HepG2 (cell line): ENCODE results near the gene FOCAD. TPM values are rescaled to one million over a fixed set of nuclear protein-coding genes. Genes with fewer than 3 reads are reported as not detected.

Source experiments
- AHR ChIP-seq: IDR thresholded peaks from 2 replicates; pipeline ENCODE4 v1.6.1; 2018; ENCODE audit warnings: missing genetic modification reagents, missing compliant biosample characterization
- CBX5 ChIP-seq: sonication (generic); formaldehyde crosslinking; IDR thresholded peaks from 2 replicates; pipeline ENCODE4 v1.4.0; 2020; ENCODE audit warnings: missing genetic modification reagents, borderline replicate concordance
- CC2D1A ChIP-seq: sonication (generic); formaldehyde crosslinking; IDR thresholded peaks from 2 replicates; pipeline ENCODE4 v1.8.1; 2023; ENCODE audit warnings: mild to moderate bottlenecking, missing genetic modification reagents
- GZF1 ChIP-seq: sonication (generic); formaldehyde crosslinking; IDR thresholded peaks from 2 replicates; pipeline ENCODE4 v1.5.1; 2020; ENCODE audit warnings: mild to moderate bottlenecking, missing genetic modification reagents
- HNRNPLL ChIP-seq: fragments of 200-400 bp; formaldehyde crosslinking; IDR thresholded peaks from 2 replicates; pipeline ENCODE4 v1.6.1; 2017; ENCODE audit warnings: mild to moderate bottlenecking, low read depth, low read length; ENCODE audit not compliant: poor library complexity, severe bottlenecking
- JUNB ChIP-seq: sonication (generic); formaldehyde crosslinking; IDR thresholded peaks from 2 replicates; pipeline ENCODE4 v1.8.0; 2022; ENCODE audit warnings: missing genetic modification reagents, mild to moderate bottlenecking, borderline replicate concordance
- MNT ChIP-seq: fragments of 450-650 bp; IDR thresholded peaks from 2 replicates; pipeline ENCODE4 v1.6.1; 2016
- NFRKB ChIP-seq: fragments of 450-650 bp; IDR thresholded peaks from 2 replicates; pipeline ENCODE4 v1.6.1; 2017
- PAF1 ChIP-seq: IDR thresholded peaks from 2 replicates; pipeline ENCODE4 v1.6.1; 2016; ENCODE audit warnings: missing genetic modification reagents, missing compliant biosample characterization
- RAD21 ChIP-seq: fragments of 450-650 bp; formaldehyde crosslinking; IDR thresholded peaks from 2 replicates; pipeline ENCODE4 v1.5.0; 2020; ENCODE audit warnings: mild to moderate bottlenecking
- RCOR2 ChIP-seq: IDR thresholded peaks from 2 replicates; pipeline ENCODE4 v1.6.1; 2016; ENCODE audit warnings: missing biosample characterization, missing genetic modification reagents
- SMAD1 ChIP-seq: sonication (generic); formaldehyde crosslinking; IDR thresholded peaks from 2 replicates; pipeline ENCODE4 v1.4.0; 2020; ENCODE audit warnings: missing genetic modification reagents, low read depth, mild to moderate bottlenecking, borderline replicate concordance
- SRSF1 ChIP-seq: fragments of 200-400 bp; formaldehyde crosslinking; optimal IDR thresholded peaks from 2 replicates; pipeline ENCODE3; 2017; ENCODE audit warnings: mild to moderate bottlenecking, low read depth, low read length, moderate library complexity
- SYNCRIP ChIP-seq: fragments of 200-400 bp; formaldehyde crosslinking; IDR thresholded peaks from 2 replicates; pipeline ENCODE4 v1.6.1; 2018; ENCODE audit warnings: mild to moderate bottlenecking, low read depth, low read length; ENCODE audit not compliant: insufficient read depth
- ZBTB49 ChIP-seq: sonication (generic); formaldehyde crosslinking; IDR thresholded peaks from 2 replicates; pipeline ENCODE4 v1.4.0; 2020; ENCODE audit warnings: missing genetic modification reagents, borderline replicate concordance
- ZNF17 ChIP-seq: sonication (generic); formaldehyde crosslinking; IDR thresholded peaks from 2 replicates; pipeline ENCODE4 v1.5.0; 2020; ENCODE audit warnings: mild to moderate bottlenecking, missing genetic modification reagents
- ZNF34 ChIP-seq: sonication (generic); formaldehyde crosslinking; IDR thresholded peaks from 2 replicates; pipeline ENCODE4 v1.4.0; 2020; ENCODE audit warnings: mild to moderate bottlenecking, missing genetic modification reagents, borderline replicate concordance
- ZNF552 ChIP-seq: sonication (generic); formaldehyde crosslinking; IDR thresholded peaks from 2 replicates; pipeline ENCODE4 v1.9.0; 2022; ENCODE audit warnings: missing genetic modification reagents, mild to moderate bottlenecking, borderline replicate concordance
- ZNF619 ChIP-seq: sonication (generic); formaldehyde crosslinking; IDR thresholded peaks from 2 replicates; pipeline ENCODE4 v1.4.0; 2020; ENCODE audit warnings: mild to moderate bottlenecking, missing genetic modification reagents
- ZNF709 ChIP-seq: sonication (generic); formaldehyde crosslinking; IDR thresholded peaks from 2 replicates; pipeline ENCODE4 v1.5.0; 2020; ENCODE audit warnings: mild to moderate bottlenecking, missing genetic modification reagents
- polyA plus RNA-seq, 8 experiments: library from polyadenylated mRNA; depleted of rRNA in 3 of 8; stranded (reverse) in 7 of 8; unstranded in 1 of 8; fragments of >200 nt; fragmentation: Illumina TruSeq in 4 of 8; extraction: Trizol in 4 of 8; gene quantifications; 2 replicates each; pipeline versions ENCODE4 v1.2.1 to v1.2.3, GENCODE V29; 2011 to 2016; ENCODE audit warnings: low read depth in 4 of 8, missing spikeins in 1 of 8, mixed read lengths in 1 of 8; ENCODE audit not compliant: insufficient read depth in 1 of 8
- total RNA-seq, 5 experiments: library from RNA; depleted of rRNA; stranded (reverse); fragments of >200 nt; fragmentation: Illumina TruSeq; extraction: Trizol; gene quantifications; 2 replicates each; pipeline ENCODE4 v1.2.3, GENCODE V29; 2016; ENCODE audit warnings: low read depth in 1 of 5
- TF ChIP-seq, protein P1 (sequence below): sonication (generic); formaldehyde crosslinking; IDR thresholded peaks from 2 replicates; pipeline ENCODE4 v1.5.0; 2020; ENCODE audit warnings: missing genetic modification reagents
- TF ChIP-seq, protein P2 (sequence below): IDR thresholded peaks from 2 replicates; pipeline ENCODE4 v1.6.1; 2016

FOCAD gene
- total and polyA plus RNA-seq, 2 of the 13 experiments (the other 11 are each of a cell fraction or from before 2014, with no cell fraction given) = 18.0 to 31.1 TPM

GRCh38 chr9:20835377-20836286 is 151.6 kb downstream of the FOCAD start (continued):
- no peak for TF ChIP-seq MNT
- TF ChIP-seq CC2D1A (CRISPR knock-in tag) = no peak
- no peak for TF ChIP-seq ZNF552
- TF ChIP-seq GZF1 (CRISPR knock-in tag) = no peak
- TF ChIP-seq, protein P1, sequence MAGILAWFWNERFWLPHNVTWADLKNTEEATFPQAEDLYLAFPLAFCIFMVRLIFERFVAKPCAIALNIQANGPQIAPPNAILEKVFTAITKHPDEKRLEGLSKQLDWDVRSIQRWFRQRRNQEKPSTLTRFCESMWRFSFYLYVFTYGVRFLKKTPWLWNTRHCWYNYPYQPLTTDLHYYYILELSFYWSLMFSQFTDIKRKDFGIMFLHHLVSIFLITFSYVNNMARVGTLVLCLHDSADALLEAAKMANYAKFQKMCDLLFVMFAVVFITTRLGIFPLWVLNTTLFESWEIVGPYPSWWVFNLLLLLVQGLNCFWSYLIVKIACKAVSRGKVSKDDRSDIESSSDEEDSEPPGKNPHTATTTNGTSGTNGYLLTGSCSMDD (CRISPR knock-in tag) = no peak
- no peak for TF ChIP-seq ZNF619 (CRISPR knock-in tag)
- TF ChIP-seq RAD21 (CRISPR knock-in tag) = no peak
- TF ChIP-seq PAF1 = no peak
- no peak for TF ChIP-seq JUNB (CRISPR knock-in tag)
- no peak for TF ChIP-seq ZBTB49 (CRISPR knock-in tag)
- TF ChIP-seq, protein P2, sequence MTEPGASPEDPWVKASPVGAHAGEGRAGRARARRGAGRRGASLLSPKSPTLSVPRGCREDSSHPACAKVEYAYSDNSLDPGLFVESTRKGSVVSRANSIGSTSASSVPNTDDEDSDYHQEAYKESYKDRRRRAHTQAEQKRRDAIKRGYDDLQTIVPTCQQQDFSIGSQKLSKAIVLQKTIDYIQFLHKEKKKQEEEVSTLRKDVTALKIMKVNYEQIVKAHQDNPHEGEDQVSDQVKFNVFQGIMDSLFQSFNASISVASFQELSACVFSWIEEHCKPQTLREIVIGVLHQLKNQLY (CRISPR knock-in tag) = no peak; the same call in 1 of the 2 replicates
- TF ChIP-seq NFRKB = no peak
- no peak for TF ChIP-seq HNRNPLL
- TF ChIP-seq ZNF17 (CRISPR knock-in tag) = no peak
- no peak for TF ChIP-seq SYNCRIP
- no peak for TF ChIP-seq ZNF34
- no peak for TF ChIP-seq SRSF1
- TF ChIP-seq CBX5 (CRISPR knock-in tag) = no peak
- TF ChIP-seq ZNF709 (CRISPR knock-in tag) = no peak
- TF ChIP-seq RCOR2 (CRISPR knock-in tag) = peak; percentile 87
- TF ChIP-seq SMAD1 (CRISPR knock-in tag) = no peak
- no peak for TF ChIP-seq AHR (CRISPR knock-in tag)
